Uterus (tissue), 4 donors: ENCODE results near the gene PIH1D1. TPM values are rescaled to one million over a fixed set of nuclear protein-coding genes. Genes with fewer than 3 reads are reported as not detected.

Experiments used
- DNase-seq, 2 donors: peaks; one replicate each; pipeline ENCODE4 v3.0.0-alpha.2; 2019 to 2020
- H3K27ac ChIP-seq, 2 donors: fragments of 200-600 bp; sonication (generic); 1 replicate in 1 of 2; 2 replicates in 1 of 2; pipeline ENCODE4 v1.5.1; 2016 to 2018
- H3K27me3 ChIP-seq, 2 donors: fragments of 200-600 bp; sonication (generic); one replicate each; pipeline ENCODE4 v1.5.1; 2018 to 2019; ENCODE audit warnings: control low read depth in 1 of 2
- H3K36me3 ChIP-seq, 2 donors: fragments of 200-600 bp; sonication (generic); one replicate each; pipeline ENCODE4 v1.5.1; 2019; ENCODE audit warnings: control low read depth in 1 of 2
- H3K4me1 ChIP-seq, 2 donors: fragments of 200-600 bp; sonication (generic); one replicate each; pipeline ENCODE4 v1.5.1; 2018 to 2019; ENCODE audit warnings: control low read depth in 1 of 2
- H3K4me3 ChIP-seq, 2 donors: fragments of 200-600 bp; sonication (generic); 1 replicate in 1 of 2; 2 replicates in 1 of 2; pipeline ENCODE4 v1.5.1; 2018 to 2019; ENCODE audit warnings: mild to moderate bottlenecking in 1 of 2
- H3K9me3 ChIP-seq, 2 donors: fragments of 200-600 bp; sonication (generic); one replicate each; pipeline ENCODE4 v1.5.1; 2019; ENCODE audit warnings: control low read depth in 1 of 2
- CTCF ChIP-seq, 4 experiments: fragments of 200-600 bp in 2 of 4; fragments of 450-650 bp in 2 of 4; sonication (generic) in 2 of 4; IDR thresholded peaks; one replicate each; pipeline ENCODE4 v1.5.1; 2016 to 2019; ENCODE audit warnings: antibody characterized with exemption in 4 of 4, mild to moderate bottlenecking in 2 of 4, moderate library complexity in 1 of 4
- POLR2A ChIP-seq, 2 donors: fragments of 450-650 bp; IDR thresholded peaks; one replicate each; pipeline ENCODE4 v1.6.1; 2016; ENCODE audit warnings: antibody characterized with exemption in 2 of 2, mild to moderate bottlenecking in 1 of 2, moderate library complexity in 1 of 2
- intact Hi-C: fragments of 100-400 bp; cut with DNase I; formaldehyde crosslinking; loops from one replicate; pipeline ENCODE4 v1.15.1; 2023; ENCODE audit warnings: low total_unique reads
- total RNA-seq, 4 donors: library from RNA; depleted of rRNA in 3 of 4; stranded (reverse); fragments of >200 nt in 3 of 4; gene quantifications; one replicate each; pipeline versions ENCODE4 v1.1.0 to v1.2.4, GENCODE V29; 2014 to 2023
- donor health status: DM: yes; HTN: yes; CAD: no.

PIH1D1 gene
- 10 to 100 TPM; 31.2 to 70.2 (median 46.5) TPM for total RNA-seq

DNA sequence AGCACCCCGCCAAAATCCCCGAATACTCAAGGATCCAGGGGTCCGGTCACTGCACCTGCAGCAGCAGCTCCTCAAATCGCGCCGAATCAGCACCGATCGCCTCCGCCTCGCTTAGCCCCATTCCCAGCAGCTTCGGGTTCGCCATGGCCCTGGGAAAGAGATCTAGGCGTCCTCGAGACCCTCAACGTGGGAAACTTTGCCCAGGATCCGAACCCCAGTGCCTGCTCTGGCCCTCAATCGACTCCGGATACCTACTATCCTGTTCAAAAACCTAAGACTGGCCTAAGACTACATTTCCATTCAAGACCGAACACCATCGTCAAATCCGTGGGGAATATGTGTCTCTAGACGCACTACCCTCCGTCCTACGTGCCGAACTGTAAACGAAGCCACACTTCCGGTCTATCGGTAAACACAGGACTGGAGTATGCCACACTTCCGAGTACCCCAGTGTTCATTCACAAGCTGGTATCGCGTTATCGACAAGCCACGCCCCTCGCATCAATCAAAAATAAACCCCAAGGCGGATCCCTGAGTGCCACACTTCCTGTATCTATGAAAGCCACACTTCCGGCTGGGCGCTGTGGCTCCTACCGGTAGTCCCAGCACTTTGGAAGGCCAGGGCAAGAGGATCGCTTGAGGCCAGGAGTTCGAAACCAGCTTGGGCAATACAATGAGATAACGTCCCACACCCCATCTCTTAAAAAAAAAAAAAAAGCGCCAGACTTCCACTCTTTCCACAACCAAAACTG lies at the start of gene PIH1D1:
Gene PIH1D1, minus strand, starts transcription at position 385 of the 752 bp plus-strand sequence. Its CDS starts 240 bp downstream, at position 145.
- no peaks in the 10 kb centered on the region for H3K36me3 ChIP-seq
- TF ChIP-seq CTCF (IDR thresholded peaks at IDR 0.05) (peak in 3 of 4 experiments; percentile 15 to 29 (median 26)), POLR2A (IDR thresholded peaks at IDR 0.05) (peak; percentile 40 to 43)
- H3K27me3 ChIP-seq: no peaks in the 10 kb centered on the region
- H3K4me3 ChIP-seq: peak within 1 kb of the TSS; percentile 84 to 96
- peaks cover under 1 to 5% of the 10 kb centered on the region in 2 donors for H3K4me1 ChIP-seq
- H3K27ac ChIP-seq: peak within 1 kb of the TSS; percentile 93 to 99
- intact Hi-C loops: no loop called here
- peak; percentile 96 to 99 for DNase-seq
- H3K9me3 ChIP-seq: no peaks in the 10 kb centered on the region

DNA sequence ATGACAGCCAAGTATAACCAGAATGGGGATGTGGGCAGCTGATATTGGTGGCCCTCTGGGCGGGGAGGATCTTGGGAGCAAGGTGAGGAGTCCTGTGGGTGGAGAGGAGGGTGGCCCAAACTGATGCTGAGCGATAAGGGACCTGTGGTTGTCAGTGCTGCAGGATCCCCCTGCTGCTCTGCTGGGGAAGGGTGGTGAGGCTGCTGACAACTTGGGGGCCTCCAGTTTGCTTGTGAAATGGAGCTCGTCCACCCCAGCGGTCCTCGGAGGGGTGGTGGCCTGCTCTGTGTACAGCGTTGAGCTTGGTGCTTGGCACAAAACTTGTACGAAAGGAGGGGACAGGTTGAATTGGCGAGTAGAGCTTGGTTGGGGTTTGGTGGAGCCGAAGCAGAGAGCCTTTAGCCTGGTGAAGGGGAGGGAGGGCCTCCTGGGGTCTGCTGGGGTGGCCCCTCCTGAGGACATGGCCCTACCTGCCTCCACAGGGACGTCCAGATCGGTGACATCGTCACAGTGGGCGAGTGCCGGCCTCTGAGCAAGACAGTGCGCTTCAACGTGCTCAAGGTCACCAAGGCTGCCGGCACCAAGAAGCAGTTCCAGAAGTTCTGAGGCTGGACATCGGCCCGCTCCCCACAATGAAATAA lies 47.5 kb upstream of the PIH1D1 start:
- H3K4me3 ChIP-seq: no peak overlapping the region
- no peak for DNase-seq
- intact Hi-C loops: no loop called here
- peak overlapping the region in 1 of 2 donors; percentile 80 for H3K27ac ChIP-seq
- no peaks in the 10 kb centered on the region for H3K9me3 ChIP-seq
- no peak for TF ChIP-seq POLR2A (IDR thresholded peaks at IDR 0.05)
- no peak for TF ChIP-seq CTCF (IDR thresholded peaks at IDR 0.05)
- peaks cover 11 to 14% of the 10 kb centered on the region in 2 donors for H3K4me1 ChIP-seq
- H3K36me3 ChIP-seq: no peaks in the 10 kb centered on the region
- no peaks in the 10 kb centered on the region for H3K27me3 ChIP-seq

DNA sequence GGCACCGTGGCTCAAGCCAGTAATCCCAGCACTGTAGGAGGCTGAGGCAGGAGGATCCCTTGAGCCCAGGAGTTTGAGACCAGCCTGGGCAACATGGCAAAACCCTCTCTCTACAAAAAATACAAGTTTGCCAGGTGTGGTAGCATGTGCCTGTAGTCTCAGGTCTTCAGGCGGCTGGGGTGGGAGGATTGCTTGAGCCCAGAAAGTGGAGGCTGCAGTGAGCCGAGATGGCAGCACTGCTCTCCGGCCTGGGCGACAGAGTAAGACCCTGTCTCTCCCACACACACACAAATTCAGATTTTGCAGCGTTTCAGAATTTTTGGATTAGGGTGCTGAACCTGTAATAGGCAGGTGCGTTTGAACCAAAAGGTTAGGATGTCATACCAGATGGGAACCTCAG lies 46.9 kb upstream of the PIH1D1 start:
- H3K36me3 ChIP-seq: no peaks in the 10 kb centered on the region
- intact Hi-C loops: no loop called here
- H3K4me3 ChIP-seq: no peak overlapping the region
- no peak overlapping the region for H3K27ac ChIP-seq
- no peak for DNase-seq
- H3K4me1 ChIP-seq: peaks cover 11 to 14% of the 10 kb centered on the region in 2 donors
- H3K9me3 ChIP-seq: no peaks in the 10 kb centered on the region
- no peak for TF ChIP-seq CTCF (IDR thresholded peaks at IDR 0.05)
- no peak for TF ChIP-seq POLR2A (IDR thresholded peaks at IDR 0.05)
- H3K27me3 ChIP-seq: no peaks in the 10 kb centered on the region

DNA sequence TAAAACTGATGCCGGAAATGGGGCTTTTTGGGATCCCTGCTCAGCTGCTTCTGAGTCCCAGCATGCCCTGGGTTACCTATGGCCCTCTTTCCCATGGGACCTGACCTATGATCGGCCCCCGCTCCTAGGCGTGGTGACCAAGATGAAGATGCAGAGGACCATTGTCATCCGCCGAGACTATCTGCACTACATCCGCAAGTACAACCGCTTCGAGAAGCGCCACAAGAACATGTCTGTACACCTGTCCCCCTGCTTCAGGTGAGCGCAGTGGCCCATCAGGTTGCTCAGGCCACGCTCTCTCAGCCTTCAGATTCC lies 46.1 kb upstream of the PIH1D1 start:
- H3K27me3 ChIP-seq: no peaks in the 10 kb centered on the region
- intact Hi-C loops: no loop called here
- H3K4me1 ChIP-seq: peaks cover 7 to 14% of the 10 kb centered on the region in 2 donors
- DNase-seq: no peak
- no peaks in the 10 kb centered on the region for H3K36me3 ChIP-seq
- no peaks in the 10 kb centered on the region for H3K9me3 ChIP-seq
- TF ChIP-seq POLR2A (IDR thresholded peaks at IDR 0.05): no peak
- TF ChIP-seq CTCF (IDR thresholded peaks at IDR 0.05): no peak
- H3K27ac ChIP-seq: peak overlapping the region; percentile 95 to 99
- H3K4me3 ChIP-seq: no peak overlapping the region
